Gastroesophageal sphincter (tissue), 4 donors: ENCODE data around the gene C1QL4. TPM values are rescaled to one million over a fixed set of nuclear protein-coding genes. Genes with fewer than 3 reads are reported as not detected.
A peak's percentile ranks its signal among the peaks of the same experiment; 100 is the strongest.

Experiments
- ATAC-seq: fragments of 150-250 bp; one replicate; pipeline ENCODE4 v1.9.1; 2016; ENCODE audit warnings: mild to moderate bottlenecking, moderate library complexity
- H3K27ac ChIP-seq, 4 donors: fragments of 200-600 bp; sonication (generic) in 3 of 4; 1 replicate in 3 of 4; 2 replicates in 1 of 4; pipeline ENCODE4 v1.5.1; 2016 to 2019
- H3K27me3 ChIP-seq: fragments of 200-600 bp; sonication (generic); one replicate; pipeline ENCODE4 v1.5.1; 2019
- H3K36me3 ChIP-seq, 2 donors: fragments of 200-600 bp; sonication (generic); one replicate each; pipeline ENCODE4 v1.5.1; 2019; ENCODE audit warnings: control low read depth in 1 of 2
- H3K4me1 ChIP-seq, 3 donors: fragments of 200-600 bp; sonication (generic); 1 replicate in 2 of 3; 2 replicates in 1 of 3; pipeline ENCODE4 v1.5.1; 2016 to 2019; ENCODE audit warnings: control low read depth in 2 of 3
- H3K4me3 ChIP-seq, 2 donors: fragments of 200-600 bp; sonication (generic); one replicate each; pipeline ENCODE4 v1.5.1; 2019; ENCODE audit warnings: mild to moderate bottlenecking in 1 of 2, moderate library complexity in 1 of 2
- H3K9me3 ChIP-seq, 3 donors: fragments of 200-600 bp; sonication (generic); one replicate each; pipeline ENCODE4 v1.5.1; 2017 to 2019; ENCODE audit warnings: control low read depth in 2 of 3
- CTCF ChIP-seq, 4 experiments: fragments of 200-600 bp in 2 of 4; fragments of 450-650 bp in 2 of 4; sonication (generic) in 1 of 4; IDR thresholded peaks; one replicate each; pipeline ENCODE4 v1.5.1; 2017 to 2019; ENCODE audit warnings: antibody characterized with exemption in 4 of 4, mild to moderate bottlenecking in 2 of 4, moderate library complexity in 2 of 4
- EP300 ChIP-seq: sonication (generic); formaldehyde crosslinking; IDR thresholded peaks from one replicate; pipeline ENCODE4 v1.6.1; 2017; ENCODE audit warnings: antibody characterized with exemption, mild to moderate bottlenecking
- POLR2A ChIP-seq, 2 donors: fragments of 450-650 bp; IDR thresholded peaks; one replicate each; pipeline ENCODE4 v1.6.1; 2017; ENCODE audit warnings: antibody characterized with exemption in 2 of 2, mild to moderate bottlenecking in 2 of 2, moderate library complexity in 1 of 2
- POLR2AphosphoS5 ChIP-seq: sonication (generic); formaldehyde crosslinking; IDR thresholded peaks from one replicate; pipeline ENCODE4 v1.6.1; 2017; ENCODE audit warnings: antibody characterized with exemption
- WGBS, 2 donors: methylation state at CpG; one replicate each; pipeline ENCODE4 v1.1.5; 2018; ENCODE audit warnings: low coverage in 1 of 2; 5-methylcytosine and 5-hydroxymethylcytosine counted together
- total RNA-seq, 4 donors: library from RNA; depleted of rRNA; stranded (reverse); fragments of >200 nt; gene quantifications; one replicate each; pipeline ENCODE4 v1.1.0, GENCODE V29; 2016

The C1QL4 gene
- total RNA-seq, 4 donors from 2014 or later = not detected

GRCh38 chr12:49345051-49345824 is 8.2 kb upstream of the C1QL4 start:
- no peak for ATAC-seq
- Histone ChIP-seq H3K4me3 (peak overlapping the region; percentile 12 to 52), H3K36me3 (no peaks in the 10 kb centered on the region), H3K27ac (no peak overlapping the region), H3K27me3 (peaks cover 89% of the 10 kb centered on the region), H3K9me3 (no peaks in the 10 kb centered on the region), H3K4me1 (peaks cover 15 to 57% (median 48%) of the 10 kb centered on the region in 3 donors)
- TF ChIP-seq CTCF (IDR thresholded peaks at IDR 0.05) (no peak), POLR2A (IDR thresholded peaks at IDR 0.05) (no peak), EP300 (no peak), POLR2AphosphoS5 (no peak)
- 0% methylated on average over 14 of the region's 70 CpGs; no CpG with 5 or more reads in 1 of the 2 donors for WGBS, 2 donors

- Histone ChIP-seq H3K27me3 (peaks cover 88% of the 10 kb centered on the region), H3K9me3 (no peaks in the 10 kb centered on the region), H3K4me1 (peaks cover 15 to 57% (median 48%) of the 10 kb centered on the region in 3 donors), H3K27ac (no peak overlapping the region), H3K4me3 (peak overlapping the region in 1 of 2 donors; percentile 52), H3K36me3 (no peaks in the 10 kb centered on the region)
- ATAC-seq = no peak
- WGBS, 2 donors = 50% methylated on average over 2 to 3 of the region's 15 CpGs
- TF ChIP-seq POLR2AphosphoS5 (no peak), EP300 (no peak), CTCF (IDR thresholded peaks at IDR 0.05) (no peak), POLR2A (IDR thresholded peaks at IDR 0.05) (no peak)
These were observed 7.6 kb upstream of the C1QL4 start for GRCh38 chr12:49344486-49345050.

- peaks cover 88% of the 10 kb centered on the region for H3K27me3 ChIP-seq
- peak overlapping the region in 1 of 4 donors; percentile 8 for H3K27ac ChIP-seq
- peaks cover 15 to 55% (median 48%) of the 10 kb centered on the region in 3 donors for H3K4me1 ChIP-seq
- H3K9me3 ChIP-seq = no peaks in the 10 kb centered on the region
- 0 to 17% methylated on average over 6 to 8 of the region's 33 CpGs for WGBS, 2 donors
- H3K36me3 ChIP-seq = no peaks in the 10 kb centered on the region
- ATAC-seq = no peak
- peak overlapping the region in 1 of 2 donors; percentile 56 for H3K4me3 ChIP-seq
- no peak for TF ChIP-seq POLR2A (IDR thresholded peaks at IDR 0.05)
- TF ChIP-seq CTCF (IDR thresholded peaks at IDR 0.05) = no peak
- no peak for TF ChIP-seq POLR2AphosphoS5
- TF ChIP-seq EP300 = no peak
These were observed 6.1 kb upstream of the C1QL4 start for GRCh38 chr12:49342914-49343731.

- H3K4me1 ChIP-seq = peaks cover 13 to 48% (median 41%) of the 10 kb centered on the region in 3 donors
- no peak for TF ChIP-seq EP300
- TF ChIP-seq POLR2AphosphoS5 = no peak
- TF ChIP-seq CTCF (IDR thresholded peaks at IDR 0.05) = peak in 3 of 4 experiments; percentile 67 to 82 (median 69)
- peaks cover 88% of the 10 kb centered on the region for H3K27me3 ChIP-seq
- WGBS, 2 donors = 0% methylated on average over 3 to 8 of the region's 58 CpGs
- ATAC-seq = peak; percentile 54
- H3K36me3 ChIP-seq = no peaks in the 10 kb centered on the region
- H3K4me3 ChIP-seq = peak overlapping the region; percentile 8 to 56
- no peaks in the 10 kb centered on the region for H3K9me3 ChIP-seq
- H3K27ac ChIP-seq = peak overlapping the region in 1 of 4 donors; percentile 62
These were observed 5.3 kb upstream of the C1QL4 start for GRCh38 chr12:49342066-49342913.
